ENCODE results near the gene CDC20.

The CDC20 gene

DNA sequence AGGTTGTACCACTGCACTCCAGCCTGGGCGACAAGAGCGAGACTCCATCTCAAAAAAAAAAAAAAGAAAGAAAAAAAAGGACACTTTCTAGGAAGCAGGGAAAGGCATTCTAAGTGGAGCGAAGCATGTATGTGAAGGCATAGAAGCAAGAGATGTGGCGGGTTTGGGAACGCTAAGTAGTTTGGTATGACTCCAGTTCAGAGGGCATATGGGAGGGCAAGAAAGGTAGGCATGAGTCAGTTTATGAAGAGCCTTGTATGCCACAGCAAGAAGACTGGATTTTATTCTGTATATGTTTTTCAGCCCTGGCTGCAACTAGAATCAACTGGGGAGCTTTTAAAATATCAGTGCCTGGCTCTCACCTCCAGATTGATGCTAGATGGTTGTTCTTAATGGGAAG, 13.4 kb downstream of the CDC20 start:
- H2AFZ ChIP-seq, result no peak overlapping the region
- H3K4me1 ChIP-seq, result peaks cover 3% of the 10 kb centered on the region
- H3K4me3 ChIP-seq (ENCODE audit: low read depth, low read length), result no peak overlapping the region
- peaks cover 2% of the 10 kb centered on the region for H3K79me2 ChIP-seq
- TF ChIP-seq, protein P1, sequence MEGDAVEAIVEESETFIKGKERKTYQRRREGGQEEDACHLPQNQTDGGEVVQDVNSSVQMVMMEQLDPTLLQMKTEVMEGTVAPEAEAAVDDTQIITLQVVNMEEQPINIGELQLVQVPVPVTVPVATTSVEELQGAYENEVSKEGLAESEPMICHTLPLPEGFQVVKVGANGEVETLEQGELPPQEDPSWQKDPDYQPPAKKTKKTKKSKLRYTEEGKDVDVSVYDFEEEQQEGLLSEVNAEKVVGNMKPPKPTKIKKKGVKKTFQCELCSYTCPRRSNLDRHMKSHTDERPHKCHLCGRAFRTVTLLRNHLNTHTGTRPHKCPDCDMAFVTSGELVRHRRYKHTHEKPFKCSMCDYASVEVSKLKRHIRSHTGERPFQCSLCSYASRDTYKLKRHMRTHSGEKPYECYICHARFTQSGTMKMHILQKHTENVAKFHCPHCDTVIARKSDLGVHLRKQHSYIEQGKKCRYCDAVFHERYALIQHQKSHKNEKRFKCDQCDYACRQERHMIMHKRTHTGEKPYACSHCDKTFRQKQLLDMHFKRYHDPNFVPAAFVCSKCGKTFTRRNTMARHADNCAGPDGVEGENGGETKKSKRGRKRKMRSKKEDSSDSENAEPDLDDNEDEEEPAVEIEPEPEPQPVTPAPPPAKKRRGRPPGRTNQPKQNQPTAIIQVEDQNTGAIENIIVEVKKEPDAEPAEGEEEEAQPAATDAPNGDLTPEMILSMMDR (IDR thresholded peaks at IDR 0.05), result no peak
- no peaks in the 10 kb centered on the region for H3K9me3 ChIP-seq (ENCODE audit: control insufficient read depth, low read length)
- H3K9ac ChIP-seq, result no peak overlapping the region
- H3K27me3 ChIP-seq (ENCODE audit: control insufficient read depth, insufficient read depth, low read length), result no peaks in the 10 kb centered on the region
- no peak overlapping the region for H3K27ac ChIP-seq
- no peaks in the 10 kb centered on the region for H3K36me3 ChIP-seq (ENCODE audit: control insufficient read depth, insufficient read depth, low read length)
- no peak overlapping the region for H3K4me2 ChIP-seq (ENCODE audit: low read length)

DNA sequence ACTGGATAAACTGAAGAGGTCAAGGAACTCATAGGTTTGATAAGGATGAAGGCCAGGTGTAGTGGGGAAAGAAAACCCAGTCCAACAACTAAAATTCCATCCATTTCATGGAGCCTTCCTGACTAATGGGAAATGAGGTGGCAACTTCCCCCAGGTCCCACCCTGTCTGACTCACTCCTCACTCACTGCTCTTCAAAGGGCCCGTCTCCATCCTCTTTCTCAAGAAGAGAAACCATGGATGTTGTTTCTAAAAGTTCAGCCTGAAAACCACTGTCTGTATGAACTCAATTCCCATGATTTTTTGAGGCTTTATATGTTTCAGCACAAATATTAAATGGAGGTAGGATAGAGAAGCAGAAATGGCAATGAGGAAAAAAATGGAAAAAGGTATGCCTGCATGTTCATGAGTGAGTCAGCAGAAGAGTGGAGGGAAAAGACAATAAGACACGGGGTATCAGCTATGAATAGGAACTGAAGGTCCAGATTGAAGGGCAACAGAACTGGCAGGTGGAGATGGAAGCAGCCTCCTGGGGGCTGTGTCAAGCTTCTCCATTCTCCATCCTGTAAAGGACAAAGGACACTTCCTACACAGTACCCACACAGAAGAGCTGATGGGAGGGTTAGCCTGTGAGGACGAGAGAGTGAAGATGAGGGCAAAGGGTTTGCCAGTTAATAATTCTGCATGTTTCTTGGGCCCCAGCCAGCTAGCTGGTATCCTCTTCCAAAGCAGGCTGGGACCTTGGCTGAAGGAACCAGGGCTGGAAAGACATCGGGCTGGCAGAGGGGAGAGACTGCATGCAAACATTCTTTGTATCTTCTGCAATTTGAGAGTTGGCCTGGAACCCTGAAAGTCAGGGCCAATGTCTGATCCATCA, 14.5 kb downstream of the CDC20 start:
- Histone ChIP-seq H3K27ac (peak overlapping the region; percentile 36), H3K36me3 (ENCODE audit: control insufficient read depth, insufficient read depth, low read length) (no peaks in the 10 kb centered on the region), H2AFZ (no peak overlapping the region), H3K27me3 (ENCODE audit: control insufficient read depth, insufficient read depth, low read length) (no peaks in the 10 kb centered on the region), H3K79me2 (peaks cover 2% of the 10 kb centered on the region), H3K4me2 (ENCODE audit: low read length) (no peak overlapping the region), H3K9me3 (ENCODE audit: control insufficient read depth, low read length) (no peaks in the 10 kb centered on the region), H3K4me3 (ENCODE audit: low read depth, low read length) (no peak overlapping the region), H3K9ac (no peak overlapping the region), H3K4me1 (peaks cover 3% of the 10 kb centered on the region)
- TF ChIP-seq, protein P1 (IDR thresholded peaks at IDR 0.05), result no peak

DNA sequence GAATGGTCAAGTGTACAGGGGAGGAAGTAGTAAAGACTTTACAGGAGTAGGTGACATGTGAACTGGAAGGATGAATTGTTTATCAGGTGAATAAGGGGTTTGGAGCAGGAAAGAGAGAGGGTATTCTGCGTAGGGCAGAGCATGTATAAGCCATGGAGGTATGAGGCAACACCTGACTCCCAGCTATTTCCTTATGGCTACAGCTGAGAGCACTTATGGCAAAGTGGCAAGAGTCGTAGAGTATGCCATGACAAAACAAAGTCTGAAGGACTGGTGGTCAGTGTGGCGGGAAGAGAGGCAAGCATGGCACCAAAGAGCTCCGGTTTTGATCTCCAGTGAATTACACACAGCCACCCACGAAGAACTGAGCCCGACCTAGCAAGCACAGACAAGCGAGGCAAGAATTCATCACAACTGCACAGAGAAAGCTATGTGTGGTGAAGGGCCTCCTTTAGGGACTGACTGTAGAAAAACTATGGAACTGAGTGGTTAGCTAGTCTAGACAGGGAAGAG, 18.0 kb downstream of the CDC20 start:
- Histone ChIP-seq H3K4me1 (no peaks in the 10 kb centered on the region), H3K36me3 (ENCODE audit: control insufficient read depth, insufficient read depth, low read length) (no peaks in the 10 kb centered on the region), H3K79me2 (peaks cover 2% of the 10 kb centered on the region), H3K27me3 (ENCODE audit: control insufficient read depth, insufficient read depth, low read length) (no peaks in the 10 kb centered on the region), H3K27ac (no peak overlapping the region), H3K4me3 (ENCODE audit: low read depth, low read length) (no peak overlapping the region), H3K9ac (no peak overlapping the region), H3K9me3 (ENCODE audit: control insufficient read depth, low read length) (no peaks in the 10 kb centered on the region), H3K4me2 (ENCODE audit: low read length) (no peak overlapping the region), H2AFZ (no peak overlapping the region)
- TF ChIP-seq, protein P1 (IDR thresholded peaks at IDR 0.05), result no peak

DNA sequence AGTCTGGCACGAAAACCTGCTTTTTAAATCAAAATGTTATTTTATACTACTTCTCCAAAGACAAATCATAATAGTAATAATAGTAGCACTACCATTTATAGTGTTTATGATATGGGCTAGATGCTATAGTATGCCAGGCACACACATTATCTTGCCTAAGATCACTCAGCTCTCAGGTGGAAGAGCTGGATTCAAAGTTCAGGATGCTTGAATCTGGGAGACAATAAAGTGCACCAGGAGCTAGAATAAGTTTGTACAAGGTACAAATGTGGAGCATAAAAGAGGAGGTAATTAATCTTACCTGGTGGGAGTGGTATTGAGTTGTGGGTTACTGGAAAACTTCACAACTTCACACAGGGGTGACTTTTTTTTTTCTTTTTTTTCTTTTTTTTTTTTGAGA, 19.1 kb downstream of the CDC20 start:
- H3K9ac ChIP-seq, result no peak overlapping the region
- H3K9me3 ChIP-seq (ENCODE audit: control insufficient read depth, low read length), result no peaks in the 10 kb centered on the region
- H2AFZ ChIP-seq, result no peak overlapping the region
- H3K27ac ChIP-seq, result no peak overlapping the region
- no peak overlapping the region for H3K4me3 ChIP-seq (ENCODE audit: low read depth, low read length)
- no peak overlapping the region for H3K4me2 ChIP-seq (ENCODE audit: low read length)
- no peaks in the 10 kb centered on the region for H3K4me1 ChIP-seq
- H3K27me3 ChIP-seq (ENCODE audit: control insufficient read depth, insufficient read depth, low read length), result no peaks in the 10 kb centered on the region
- peaks cover 2% of the 10 kb centered on the region for H3K79me2 ChIP-seq
- H3K36me3 ChIP-seq (ENCODE audit: control insufficient read depth, insufficient read depth, low read length), result no peaks in the 10 kb centered on the region
- TF ChIP-seq, protein P1 (IDR thresholded peaks at IDR 0.05), result no peak
